Transverse colon (tissue), 4 donors: Measurements from ENCODE around the gene PCSK9. TPM values are rescaled to one million over a fixed set of nuclear protein-coding genes. Genes with fewer than 3 reads are reported as not detected.

ENCODE experiments used
- DNase-seq: peaks from one replicate; pipeline ENCODE4 v3.0.0-alpha.2; 2019
- H3K27ac ChIP-seq, 4 donors: fragments of 200-600 bp; sonication (generic); 2 replicates each; pipeline ENCODE4 v1.5.1; 2016 to 2018; ENCODE audit warnings: inconsistent platforms in 4 of 4
- H3K27me3 ChIP-seq: fragments of 200-600 bp; sonication (generic); 2 replicates; pipeline ENCODE4 v1.5.1; 2017; ENCODE audit warnings: inconsistent platforms
- H3K36me3 ChIP-seq, 4 donors: fragments of 200-600 bp; sonication (generic); 2 replicates each; pipeline ENCODE4 v1.5.1; 2017 to 2019; ENCODE audit warnings: inconsistent platforms in 4 of 4
- H3K4me1 ChIP-seq, 4 donors: fragments of 200-600 bp; sonication (generic); 2 replicates each; pipeline ENCODE4 v1.5.1; 2017 to 2020; ENCODE audit warnings: inconsistent platforms in 4 of 4
- H3K4me3 ChIP-seq, 4 donors: fragments of 200-600 bp; sonication (generic); 1 replicate in 1 of 4; 2 replicates in 3 of 4; pipeline versions ENCODE4 v1.5.1 to v1.6.1; 2017 to 2019; ENCODE audit warnings: inconsistent platforms in 4 of 4
- H3K9me3 ChIP-seq, 2 donors: fragments of 200-600 bp; sonication (generic); 2 replicates each; pipeline ENCODE4 v1.5.1; 2017 to 2019; ENCODE audit warnings: inconsistent platforms in 2 of 2
- CTCF ChIP-seq, 5 experiments: fragments of 200-600 bp in 3 of 5; fragments of 450-650 bp in 2 of 5; sonication (generic) in 3 of 5; IDR thresholded peaks; 1 replicate in 2 of 5; 2 replicates in 3 of 5; pipeline ENCODE4 v1.5.1; 2016 to 2017; ENCODE audit warnings: antibody characterized with exemption in 5 of 5, inconsistent platforms in 3 of 5, mild to moderate bottlenecking in 2 of 5, moderate library complexity in 1 of 5
- EP300 ChIP-seq: sonication (generic); formaldehyde crosslinking; IDR thresholded peaks from one replicate; pipeline ENCODE4 v1.6.1; 2017; ENCODE audit warnings: antibody characterized with exemption, low read depth
- POLR2A ChIP-seq: fragments of 450-650 bp; IDR thresholded peaks from one replicate; pipeline ENCODE4 v1.6.1; 2016; ENCODE audit warnings: antibody characterized with exemption, mild to moderate bottlenecking, moderate library complexity
- POLR2AphosphoS5 ChIP-seq, 3 donors: sonication (generic); formaldehyde crosslinking; IDR thresholded peaks; one replicate each; pipeline ENCODE4 v1.6.1; 2016; ENCODE audit warnings: antibody characterized with exemption in 3 of 3
- WGBS, 2 donors: methylation state at CpG; one replicate each; pipeline ENCODE4 v1.1.5; 2018; ENCODE audit warnings: low coverage in 1 of 2; 5-methylcytosine and 5-hydroxymethylcytosine counted together
- in situ Hi-C, 4 donors: fragments of 200-750 bp; cut with MboI; loops; one replicate each; pipeline versions ENCODE4 v1.15.0 to v1.15.1; 2017; ENCODE audit warnings: low sequenced_read_pairs in 3 of 4, low pct_ligation_motif_present in 1 of 4, low pct_unique_long_range_greater_than_20kb in 1 of 4
- intact Hi-C: fragments of 100-400 bp; cut with DNase I; formaldehyde crosslinking; loops from one replicate; pipeline ENCODE4 v1.15.1; 2023; ENCODE audit warnings: low total_unique reads
- total RNA-seq, 4 donors: library from RNA; depleted of rRNA; stranded (reverse); fragments of >200 nt; gene quantifications; one replicate each; pipeline ENCODE4 v1.1.0, GENCODE V29; 2016

PCSK9 gene
- total RNA-seq, 4 donors from 2014 or later: 1.9 to 18.9 (median 2.6) TPM; not detected in 1

GRCh38 chr1:55005351-55006140 is 33.8 kb upstream of the PCSK9 start:
- Histone ChIP-seq H3K9me3 (no peaks in the 10 kb centered on the region), H3K4me3 (no peak overlapping the region), H3K27me3 (peaks cover under 1% of the 10 kb centered on the region), H3K36me3 (no peaks in the 10 kb centered on the region), H3K27ac (no peak overlapping the region), H3K4me1 (no peaks in the 10 kb centered on the region)
- DNase-seq: no peak
- WGBS, 2 donors: 77 to 80% methylated on average over 4 to 10 of the region's 10 CpGs
- no peak for TF ChIP-seq CTCF (IDR thresholded peaks at IDR 0.05)
- no peak for TF ChIP-seq POLR2A
- no peak for TF ChIP-seq EP300
- TF ChIP-seq POLR2AphosphoS5 (IDR thresholded peaks at IDR 0.05): no peak
- intact Hi-C loops: no loop called here
- in situ Hi-C loops: no loop called here

DNA sequence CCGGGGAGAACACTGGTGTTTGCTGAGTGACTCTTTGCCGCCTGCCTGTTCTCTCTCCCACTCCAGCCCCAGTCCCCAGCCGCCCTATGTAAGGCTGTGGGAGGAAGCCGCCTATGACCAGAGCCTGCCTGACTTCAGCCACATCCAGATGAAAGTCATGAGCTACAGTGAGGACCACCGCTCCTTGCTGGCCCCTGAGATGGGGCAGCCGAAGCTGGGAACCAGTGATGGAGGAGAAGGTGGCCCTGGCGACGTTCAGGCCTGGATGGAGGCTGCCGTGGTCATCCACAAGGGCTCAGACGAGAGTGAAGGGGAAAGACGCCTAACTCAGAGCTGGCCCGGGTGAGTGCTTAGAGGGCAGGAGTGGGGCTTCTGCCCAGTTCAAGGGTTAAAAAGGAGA is 32.4 kb upstream of the PCSK9 start:
- 68 to 92% methylated on average over 7 to 12 of the region's 12 CpGs for WGBS, 2 donors
- Histone ChIP-seq H3K27ac (no peak overlapping the region), H3K4me1 (no peaks in the 10 kb centered on the region), H3K36me3 (no peaks in the 10 kb centered on the region), H3K4me3 (no peak overlapping the region), H3K9me3 (no peaks in the 10 kb centered on the region), H3K27me3 (no peaks in the 10 kb centered on the region)
- intact Hi-C loops: no loop called here
- TF ChIP-seq EP300 (no peak), CTCF (IDR thresholded peaks at IDR 0.05) (no peak), POLR2A (no peak), POLR2AphosphoS5 (IDR thresholded peaks at IDR 0.05) (no peak)
- no peak for DNase-seq
- in situ Hi-C loops: no loop called here

DNA sequence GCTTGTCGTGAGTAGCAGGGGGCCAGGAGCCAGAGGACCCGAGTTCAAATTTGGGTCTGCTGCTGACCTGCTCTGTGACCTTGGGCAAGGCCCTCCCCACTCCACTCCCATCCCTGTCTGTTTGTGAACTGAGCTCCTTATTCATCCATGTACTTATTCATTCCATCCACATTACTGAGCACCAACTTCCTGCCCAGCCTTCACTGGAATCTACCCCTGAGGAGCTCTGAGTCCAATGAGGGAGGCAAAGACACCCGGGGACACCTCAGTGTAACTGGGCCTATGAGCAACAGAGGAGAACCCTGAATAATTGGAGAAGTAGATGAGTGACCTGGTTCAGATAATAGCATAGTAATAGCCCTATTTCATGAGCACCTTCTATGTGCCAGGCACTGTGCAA is 31.7 kb upstream of the PCSK9 start:
- in situ Hi-C loops: no loop called here
- H3K4me3 ChIP-seq: no peak overlapping the region
- intact Hi-C loops: no loop called here
- H3K9me3 ChIP-seq: no peaks in the 10 kb centered on the region
- no peak overlapping the region for H3K27ac ChIP-seq
- WGBS, 2 donors: 88% methylated on average over 3 of the region's 3 CpGs; no CpG with 5 or more reads in 1 of the 2 donors
- H3K4me1 ChIP-seq: no peaks in the 10 kb centered on the region
- no peaks in the 10 kb centered on the region for H3K27me3 ChIP-seq
- no peak for DNase-seq
- H3K36me3 ChIP-seq: no peaks in the 10 kb centered on the region
- TF ChIP-seq EP300 (no peak), POLR2A (no peak), CTCF (IDR thresholded peaks at IDR 0.05) (no peak), POLR2AphosphoS5 (IDR thresholded peaks at IDR 0.05) (no peak)

DNA sequence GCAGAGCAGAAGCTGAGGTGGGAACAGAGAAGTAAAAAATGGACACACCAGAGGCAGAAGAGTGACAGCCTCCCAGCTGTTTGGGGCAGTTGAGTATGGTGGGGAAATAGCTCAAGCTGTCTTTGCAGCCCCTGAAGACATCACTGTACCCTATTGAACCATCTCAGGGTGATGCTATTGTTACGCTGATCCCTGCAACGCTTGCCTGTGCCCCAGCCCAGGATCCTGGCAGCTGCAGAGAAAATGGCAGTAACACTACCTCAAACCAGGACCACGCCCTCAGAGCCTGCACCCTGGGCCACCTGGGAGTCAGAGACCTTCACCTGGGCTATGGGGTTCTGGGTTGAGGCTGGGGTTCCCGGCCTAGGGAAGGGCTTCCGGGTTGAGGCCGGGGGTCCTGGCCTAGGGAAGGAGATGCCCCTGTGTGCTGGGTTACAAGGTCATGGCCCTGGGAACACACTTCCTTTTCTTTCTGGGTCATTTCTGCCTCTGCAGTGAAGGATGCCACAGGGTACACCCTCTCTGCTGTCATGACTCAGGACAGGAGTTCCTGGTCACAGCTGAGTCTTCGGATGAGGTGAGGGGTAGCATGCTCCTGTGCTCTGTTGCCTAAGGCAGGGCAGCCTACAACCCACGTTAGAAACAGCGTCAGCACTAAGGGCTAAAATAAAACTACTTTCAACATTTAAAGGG is 29.0 kb upstream of the PCSK9 start:
- no peaks in the 10 kb centered on the region for H3K9me3 ChIP-seq
- no peak for TF ChIP-seq POLR2AphosphoS5 (IDR thresholded peaks at IDR 0.05)
- TF ChIP-seq EP300: no peak
- TF ChIP-seq POLR2A: no peak
- no peak for TF ChIP-seq CTCF (IDR thresholded peaks at IDR 0.05)
- no peak overlapping the region for H3K27ac ChIP-seq
- H3K36me3 ChIP-seq: no peaks in the 10 kb centered on the region
- 89% methylated on average over 9 of the region's 9 CpGs; no CpG with 5 or more reads in 1 of the 2 donors for WGBS, 2 donors
- in situ Hi-C loops: no loop called here
- no peak for DNase-seq
- intact Hi-C loops: no loop called here
- H3K27me3 ChIP-seq: no peaks in the 10 kb centered on the region
- no peak overlapping the region for H3K4me3 ChIP-seq
- H3K4me1 ChIP-seq: no peaks in the 10 kb centered on the region
